HepG2 (cell line): ENCODE results near the gene DGKG. TPM values are rescaled to one million over a fixed set of nuclear protein-coding genes. Genes with fewer than 3 reads are reported as not detected.
A peak's percentile ranks its signal among the peaks of the same experiment; 100 is the strongest.

ENCODE experiments used
- ATAC-seq: fragments of 200-7000 bp; cut with Tn5 transposase; 3 replicates; pipeline ENCODE4 v1.9.1; 2020; ENCODE audit warnings: mild to moderate bottlenecking, moderate library complexity
- BruUV-seq: library from RNA; stranded (reverse); fragments of 400-500 nt; replicated peaks from 2 replicates; lab custom pipeline; 2021; lab: Mats Ljungman, UMichigan
- CTCF ChIA-PET: fragments of 300-600 bp; formaldehyde crosslinking; extraction: SDS; loops from one replicate; lab custom pipeline; 2021; ENCODE audit warnings: low total read pairs, inconsistent platforms, low intra/inter-chr PET ratio; lab: Yijun Ruan, JAX
- POLR2A ChIA-PET: fragments of 350-600 bp; sonication (Branson Sonifier 250); formaldehyde crosslinking; loops from one replicate; lab custom pipeline; 2020; ENCODE audit warnings: antibody characterized with exemption, inconsistent platforms; lab: Yijun Ruan, JAX
- DNase-seq: peaks from one replicate; pipeline ENCODE4 v3.0.0-alpha.2; 2015; ENCODE audit warnings: low spot score
- FAIRE-seq: peaks from 3 replicates; lab custom pipeline; 2011; peaks lifted over from hg19 to GRCh38; lab: Jason Lieb, UNC
- H2AFZ ChIP-seq: one replicate; pipeline ENCODE4 v1.6.1; 2011; ENCODE audit warnings: low read length, inconsistent platforms
- H3K27ac ChIP-seq: fragments of 300-600 bp; 3 replicates; pipeline ENCODE4 v1.8.0; 2011; ENCODE audit warnings: mixed run types, mild to moderate bottlenecking, mixed read lengths, low read length, inconsistent platforms; ENCODE audit not compliant: insufficient read depth; ENCODE audit errors: extremely low read length
- H3K27me3 ChIP-seq, 2 experiments: fragments of 200-600 bp in 1 of 2; 2 replicates in 1 of 2; 3 replicates in 1 of 2; pipeline versions ENCODE4 v1.6.0 to v1.8.0; 2011; ENCODE audit warnings: low read length in 2 of 2, mild to moderate bottlenecking in 2 of 2, moderate library complexity in 2 of 2, inconsistent platforms in 1 of 2; ENCODE audit not compliant: insufficient read depth in 2 of 2, control insufficient read depth in 1 of 2
- H3K36me3 ChIP-seq, 2 experiments: fragments of 200-600 bp in 1 of 2; replicated peaks in 1 of 2; 2 replicates in 1 of 2; 3 replicates in 1 of 2; pipeline versions ENCODE4 v1.5.1 to v1.8.0; 2011; ENCODE audit warnings: low read length in 2 of 2, inconsistent platforms in 1 of 2; ENCODE audit not compliant: insufficient read depth in 2 of 2, control insufficient read depth in 1 of 2
- H3K4me1 ChIP-seq: 2 replicates; pipeline ENCODE4 v1.5.1; 2012; ENCODE audit warnings: low read length, inconsistent platforms; ENCODE audit not compliant: insufficient read depth
- H3K4me2 ChIP-seq: 2 replicates; pipeline ENCODE4 v1.6.0; 2011; ENCODE audit warnings: low read depth, low read length, inconsistent platforms
- H3K4me3 ChIP-seq, 3 experiments: fragments of 200-600 bp in 1 of 3; sonication (generic), shearing (Covaris generic) in 1 of 3; replicated peaks in 1 of 3; 2 replicates each; pipeline ENCODE4 v1.5.1; 2011 to 2016; ENCODE audit warnings: low read length in 3 of 3, inconsistent platforms in 2 of 3, low read depth in 2 of 3, mild to moderate bottlenecking in 2 of 3, control low read depth in 1 of 3, mixed read lengths in 1 of 3; ENCODE audit not compliant: insufficient read depth in 1 of 3
- H3K79me2 ChIP-seq: one replicate; pipeline ENCODE4 v1.6.1; 2011; ENCODE audit warnings: low read length, inconsistent platforms; ENCODE audit not compliant: insufficient read depth
- H3K9ac ChIP-seq: 2 replicates; pipeline ENCODE4 v1.6.0; 2011; ENCODE audit warnings: mild to moderate bottlenecking, low read depth, low read length, inconsistent platforms; ENCODE audit not compliant: insufficient read depth
- H3K9me3 ChIP-seq: 2 replicates; pipeline ENCODE4 v1.5.1; 2012; ENCODE audit warnings: mild to moderate bottlenecking, low read length
- H4K20me1 ChIP-seq: 2 replicates; pipeline ENCODE4 v1.6.0; 2011; ENCODE audit warnings: inconsistent platforms, mild to moderate bottlenecking, low read length, moderate library complexity; ENCODE audit not compliant: insufficient read depth
- AHR ChIP-seq: IDR thresholded peaks from 2 replicates; pipeline ENCODE4 v1.6.1; 2018; ENCODE audit warnings: missing genetic modification reagents, missing compliant biosample characterization
- GLI4 ChIP-seq: sonication (generic); formaldehyde crosslinking; IDR thresholded peaks from 2 replicates; pipeline ENCODE4 v1.5.1; 2020; ENCODE audit warnings: missing genetic modification reagents, mild to moderate bottlenecking, moderate library complexity, borderline replicate concordance
- HDAC2 ChIP-seq: sonication (generic); formaldehyde crosslinking; IDR thresholded peaks from 2 replicates; pipeline ENCODE4 v1.4.0; 2020; ENCODE audit warnings: missing genetic modification reagents
- TAF15 ChIP-seq: fragments of 200-400 bp; formaldehyde crosslinking; IDR thresholded peaks from one replicate; pipeline ENCODE4 v1.6.1; 2018; ENCODE audit warnings: mild to moderate bottlenecking, low read depth, low read length; ENCODE audit not compliant: poor library complexity, severe bottlenecking
- ZBTB43 ChIP-seq: sonication (generic); formaldehyde crosslinking; conservative IDR thresholded peaks from 2 replicates; pipeline ENCODE4 v1.4.0; 2020; ENCODE audit warnings: missing genetic modification reagents
- ZKSCAN8 ChIP-seq: IDR thresholded peaks from 2 replicates; pipeline ENCODE4 v1.6.1; 2016; ENCODE audit warnings: borderline replicate concordance, missing genetic modification reagents, missing compliant biosample characterization
- ZMYM4 ChIP-seq: sonication (generic); formaldehyde crosslinking; IDR thresholded peaks from 2 replicates; pipeline ENCODE4 v1.8.1; 2023; ENCODE audit warnings: mild to moderate bottlenecking, missing genetic modification reagents
- ZNF556 ChIP-seq: sonication (generic); formaldehyde crosslinking; IDR thresholded peaks from 2 replicates; pipeline ENCODE4 v1.4.0; 2020; ENCODE audit warnings: mild to moderate bottlenecking, missing genetic modification reagents, borderline replicate concordance
- ZNF567 ChIP-seq: sonication (generic); formaldehyde crosslinking; IDR thresholded peaks from 2 replicates; pipeline ENCODE4 v1.8.1; 2023; ENCODE audit warnings: mild to moderate bottlenecking, missing genetic modification reagents, borderline replicate concordance
- WGBS: methylation state at CpG from one replicate; pipeline ENCODE4 v1.1.6; 2017; ENCODE audit warnings: low lambda C conversion rate; 5-methylcytosine and 5-hydroxymethylcytosine counted together
- in situ Hi-C: cut with HindIII; loops from 2 replicates; pipeline ENCODE4 v1.10.0; 2017; ENCODE audit warnings: low pct_unique_long_range_greater_than_20kb; ENCODE audit not compliant: extremely low pct_ligation_motif_present
- intact Hi-C: fragments of 100-400 bp; cut with micrococcal nuclease; formaldehyde crosslinking; loops from one replicate; pipeline ENCODE4 v1.10.0; 2022; ENCODE audit not compliant: unreplicated experiment
- polyA plus RNA-seq, 8 experiments: library from polyadenylated mRNA; depleted of rRNA in 3 of 8; stranded (reverse) in 7 of 8; unstranded in 1 of 8; fragments of >200 nt; fragmentation: Illumina TruSeq in 4 of 8; extraction: Trizol in 4 of 8; gene quantifications; 2 replicates each; pipeline versions ENCODE4 v1.2.1 to v1.2.3, GENCODE V29; 2011 to 2016; ENCODE audit warnings: low read depth in 4 of 8, missing spikeins in 1 of 8, mixed read lengths in 1 of 8; ENCODE audit not compliant: insufficient read depth in 1 of 8
- total RNA-seq, 5 experiments: library from RNA; depleted of rRNA; stranded (reverse); fragments of >200 nt; fragmentation: Illumina TruSeq; extraction: Trizol; gene quantifications; 2 replicates each; pipeline ENCODE4 v1.2.3, GENCODE V29; 2016; ENCODE audit warnings: low read depth in 1 of 5
- TF ChIP-seq, protein P1 (sequence below): sonication (generic); formaldehyde crosslinking; IDR thresholded peaks from 2 replicates; pipeline ENCODE4 v1.8.1; 2023; ENCODE audit warnings: mild to moderate bottlenecking, moderate library complexity, missing genetic modification reagents
- TF ChIP-seq, protein P2 (sequence below): sonication (generic); formaldehyde crosslinking; IDR thresholded peaks from 2 replicates; pipeline ENCODE4 v1.4.0; 2020; ENCODE audit warnings: low read depth, missing genetic modification reagents

Gene DGKG
- total and polyA plus RNA-seq, 2 of the 13 experiments (the other 11 are each of a cell fraction or from before 2014, with no cell fraction given) = 3.8 to 6.2 TPM

DNA sequence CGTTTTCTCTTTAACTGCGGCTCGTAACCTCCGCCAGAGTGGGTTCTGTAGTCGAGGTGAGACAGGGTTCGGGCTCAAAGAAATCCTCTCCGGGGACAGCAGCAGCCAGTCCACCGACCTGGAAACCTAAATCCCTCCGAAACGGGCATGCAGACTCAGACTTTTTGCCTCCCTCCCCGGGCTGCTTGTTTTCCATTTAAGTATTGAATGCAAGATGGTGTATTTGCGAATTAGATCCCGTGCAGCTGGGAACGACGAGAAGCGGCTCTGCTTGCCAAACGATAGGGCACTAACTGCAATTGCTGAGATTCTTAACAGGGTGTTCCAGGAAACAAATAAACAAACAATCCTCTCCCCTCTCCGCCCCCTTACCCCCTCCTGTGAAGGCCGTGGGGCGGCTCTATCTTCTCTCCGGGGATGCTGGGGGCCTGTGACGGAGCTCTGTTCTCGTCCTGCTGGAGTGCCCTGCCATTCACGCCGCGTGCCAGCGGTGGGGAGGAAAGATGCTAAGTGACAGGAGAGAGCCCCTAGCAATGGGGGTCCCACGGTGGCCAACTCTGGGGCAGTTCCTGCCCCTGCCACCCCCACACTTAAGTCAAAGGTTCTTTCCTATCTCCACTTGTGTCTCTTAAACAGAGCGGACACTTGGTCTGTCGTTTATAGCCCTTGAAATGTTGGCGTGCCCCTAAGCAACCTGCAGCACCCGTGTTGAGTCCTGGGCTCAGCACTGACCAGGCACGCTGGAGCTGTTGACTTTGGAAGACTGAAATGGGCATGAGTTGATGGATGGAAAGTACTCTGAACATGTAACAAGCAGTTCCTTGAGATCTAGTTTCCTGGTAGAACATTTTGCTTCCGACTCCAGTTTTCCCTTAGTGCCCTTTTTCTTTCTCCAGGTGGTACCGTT, 251.9 kb downstream of the DGKG start:
- DNase-seq (no peak), ATAC-seq (peak; percentile 8), FAIRE-seq (no peak)
- POLR2A ChIA-PET = interaction anchor here (0.8 to 4.9 kb wide), 12 partner anchors 12 to 132 kb away, joined by 3 to 110 read pairs (median 6); no protein-coding TSS in a partner anchor
- intact Hi-C loops = loop anchor here (1.0 to 2.0 kb wide), 2 partner anchors 65 to 132 kb away; no protein-coding TSS in a partner anchor
- 3% methylated on average over 24 of the region's 35 CpGs for WGBS
- peak overlapping the region; percentile 85 for H3K9ac ChIP-seq
- peak overlapping the region; percentile 47 for H2AFZ ChIP-seq
- H3K4me1 ChIP-seq = peaks cover 47% of the 10 kb centered on the region
- CTCF ChIA-PET = interaction anchor here (1.3 kb wide), 1 partner anchor 132 kb away, joined by 4 read pairs; no protein-coding TSS in a partner anchor
- peaks cover 33% of the 10 kb centered on the region for H3K79me2 ChIP-seq
- H3K4me3 ChIP-seq = peak overlapping the region; percentile 65 to 83 (median 77)
- peaks cover 12% of the 10 kb centered on the region for H4K20me1 ChIP-seq
- H3K9me3 ChIP-seq = no peaks in the 10 kb centered on the region
- peak overlapping the region; percentile 92 for H3K27ac ChIP-seq
- in situ Hi-C loops = loop anchor here (10.0 kb wide), 1 partner anchor 135 kb away; no protein-coding TSS in a partner anchor
- H3K4me2 ChIP-seq = peak overlapping the region; percentile 98
- BruUV-seq = no TSS peak
- H3K27me3 ChIP-seq = peaks cover 0 to 3% of the 10 kb centered on the region in 2 experiments; a peak in 1 of 5 replicates
- H3K36me3 ChIP-seq = 0 out of 5 replicates have a peak, but pooled peaks cover 0 to 6% of the 10 kb centered on the region in 2 experiments
- TF ChIP-seq TAF15 = no peak
- TF ChIP-seq HDAC2 (CRISPR knock-in tag) = peak; percentile 27; the same call in 1 of the 2 replicates
- TF ChIP-seq, protein P1, sequence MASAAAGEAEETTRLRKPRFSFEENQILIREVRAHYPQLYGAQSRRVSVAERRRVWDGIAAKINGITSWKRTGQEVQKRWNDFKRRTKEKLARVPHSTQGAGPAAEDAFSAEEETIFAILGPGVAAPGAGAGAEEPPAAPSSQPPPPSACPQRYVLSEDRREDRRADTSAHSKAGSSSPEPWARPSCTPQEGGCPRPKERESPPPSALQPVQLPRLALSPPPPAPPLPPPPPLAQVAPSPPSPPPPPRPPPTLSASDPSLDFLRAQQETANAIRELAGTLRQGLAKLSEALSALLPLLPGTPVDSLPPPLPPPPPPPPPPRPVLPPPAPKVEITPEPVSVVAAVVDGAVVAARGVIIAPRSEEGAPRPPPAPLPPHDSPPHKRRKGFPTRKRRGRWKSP (CRISPR knock-in tag) = 0 out of 2 replicates have a peak, but pooled peaks have one; percentile 4
- TF ChIP-seq ZBTB43 (CRISPR knock-in tag) = 0 out of 2 replicates have a peak, but pooled peaks have one; percentile 10
- 0 out of 2 replicates have a peak, but pooled peaks have one; percentile 23 for TF ChIP-seq ZNF556 (CRISPR knock-in tag)
- no peak for TF ChIP-seq GLI4
- TF ChIP-seq, protein P2, sequence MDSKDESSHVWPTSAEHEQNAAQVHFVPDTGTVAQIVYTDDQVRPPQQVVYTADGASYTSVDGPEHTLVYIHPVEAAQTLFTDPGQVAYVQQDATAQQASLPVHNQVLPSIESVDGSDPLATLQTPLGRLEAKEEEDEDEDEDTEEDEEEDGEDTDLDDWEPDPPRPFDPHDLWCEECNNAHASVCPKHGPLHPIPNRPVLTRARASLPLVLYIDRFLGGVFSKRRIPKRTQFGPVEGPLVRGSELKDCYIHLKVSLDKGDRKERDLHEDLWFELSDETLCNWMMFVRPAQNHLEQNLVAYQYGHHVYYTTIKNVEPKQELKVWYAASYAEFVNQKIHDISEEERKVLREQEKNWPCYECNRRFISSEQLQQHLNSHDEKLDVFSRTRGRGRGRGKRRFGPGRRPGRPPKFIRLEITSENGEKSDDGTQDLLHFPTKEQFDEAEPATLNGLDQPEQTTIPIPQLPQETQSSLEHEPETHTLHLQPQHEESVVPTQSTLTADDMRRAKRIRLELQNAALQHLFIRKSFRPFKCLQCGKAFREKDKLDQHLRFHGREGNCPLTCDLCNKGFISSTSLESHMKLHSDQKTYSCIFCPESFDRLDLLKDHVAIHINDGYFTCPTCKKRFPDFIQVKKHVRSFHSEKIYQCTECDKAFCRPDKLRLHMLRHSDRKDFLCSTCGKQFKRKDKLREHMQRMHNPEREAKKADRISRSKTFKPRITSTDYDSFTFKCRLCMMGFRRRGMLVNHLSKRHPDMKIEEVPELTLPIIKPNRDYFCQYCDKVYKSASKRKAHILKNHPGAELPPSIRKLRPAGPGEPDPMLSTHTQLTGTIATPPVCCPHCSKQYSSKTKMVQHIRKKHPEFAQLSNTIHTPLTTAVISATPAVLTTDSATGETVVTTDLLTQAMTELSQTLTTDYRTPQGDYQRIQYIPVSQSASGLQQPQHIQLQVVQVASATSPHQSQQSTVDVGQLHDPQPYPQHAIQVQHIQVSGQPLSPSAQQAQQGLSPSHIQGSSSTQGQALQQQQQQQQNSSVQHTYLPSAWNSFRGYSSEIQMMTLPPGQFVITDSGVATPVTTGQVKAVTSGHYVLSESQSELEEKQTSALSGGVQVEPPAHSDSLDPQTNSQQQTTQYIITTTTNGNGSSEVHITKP (CRISPR knock-in tag) = peak; percentile 85
- 0 out of 2 replicates have a peak, but pooled peaks have one; percentile 35 for TF ChIP-seq ZNF567
- 0 out of 2 replicates have a peak, but pooled peaks have one; percentile 23 for TF ChIP-seq ZMYM4 (CRISPR knock-in tag)
- TF ChIP-seq ZKSCAN8 (CRISPR knock-in tag) = no peak
- TF ChIP-seq AHR (CRISPR knock-in tag) = 0 out of 2 replicates have a peak, but pooled peaks have one; percentile 34
